Measurements from ENCODE around the gene CD3D. TPM values are rescaled to one million over a fixed set of nuclear protein-coding genes. Genes with fewer than 3 reads are reported as not detected.
A peak's percentile ranks its signal among the peaks of the same experiment; 100 is the strongest.

Gene CD3D
- total RNA-seq, 1 experiment from 2014 or later = 0.33 TPM

DNA sequence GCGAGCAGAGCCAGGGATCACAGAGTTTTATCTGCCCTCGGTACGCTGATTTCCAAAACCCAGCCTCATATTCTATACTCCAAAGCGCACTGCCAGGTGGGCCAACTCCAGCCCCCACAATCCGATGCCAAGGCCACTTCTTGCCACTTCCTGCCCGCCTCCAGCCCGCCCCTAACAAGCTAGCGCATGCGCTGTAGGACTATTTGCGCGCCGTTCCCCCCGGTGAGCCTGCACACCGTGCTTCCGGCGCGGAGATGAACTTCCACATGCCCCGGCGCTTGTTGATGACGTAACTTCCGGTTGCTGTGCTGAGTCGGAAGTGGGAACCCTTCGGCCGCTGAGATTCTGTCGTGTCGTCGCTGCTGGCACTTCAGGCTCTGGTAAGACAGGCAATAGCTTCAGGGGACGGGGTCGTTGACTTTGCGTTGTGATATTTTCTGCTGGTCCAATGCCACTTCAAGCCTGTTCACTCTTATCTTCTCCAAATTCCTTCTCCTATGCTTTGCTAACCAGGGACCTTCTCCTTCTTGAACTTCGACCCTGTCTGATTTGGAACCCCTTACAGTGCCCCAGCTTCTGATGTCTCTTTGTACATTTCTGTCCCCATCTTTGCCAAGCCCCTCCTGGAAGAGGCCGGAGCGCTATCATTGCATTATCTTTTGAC, 16.9 kb upstream of the CD3D start, which contains the start of gene UBE4A (continued):
- no peak for TF ChIP-seq SOX15 (CRISPR knock-in tag; IDR thresholded peaks at IDR 0.05)
- TF ChIP-seq, protein P1, sequence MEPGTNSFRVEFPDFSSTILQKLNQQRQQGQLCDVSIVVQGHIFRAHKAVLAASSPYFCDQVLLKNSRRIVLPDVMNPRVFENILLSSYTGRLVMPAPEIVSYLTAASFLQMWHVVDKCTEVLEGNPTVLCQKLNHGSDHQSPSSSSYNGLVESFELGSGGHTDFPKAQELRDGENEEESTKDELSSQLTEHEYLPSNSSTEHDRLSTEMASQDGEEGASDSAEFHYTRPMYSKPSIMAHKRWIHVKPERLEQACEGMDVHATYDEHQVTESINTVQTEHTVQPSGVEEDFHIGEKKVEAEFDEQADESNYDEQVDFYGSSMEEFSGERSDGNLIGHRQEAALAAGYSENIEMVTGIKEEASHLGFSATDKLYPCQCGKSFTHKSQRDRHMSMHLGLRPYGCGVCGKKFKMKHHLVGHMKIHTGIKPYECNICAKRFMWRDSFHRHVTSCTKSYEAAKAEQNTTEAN (CRISPR knock-in tag; IDR thresholded peaks at IDR 0.05) = no peak
- TF ChIP-seq, protein P2, sequence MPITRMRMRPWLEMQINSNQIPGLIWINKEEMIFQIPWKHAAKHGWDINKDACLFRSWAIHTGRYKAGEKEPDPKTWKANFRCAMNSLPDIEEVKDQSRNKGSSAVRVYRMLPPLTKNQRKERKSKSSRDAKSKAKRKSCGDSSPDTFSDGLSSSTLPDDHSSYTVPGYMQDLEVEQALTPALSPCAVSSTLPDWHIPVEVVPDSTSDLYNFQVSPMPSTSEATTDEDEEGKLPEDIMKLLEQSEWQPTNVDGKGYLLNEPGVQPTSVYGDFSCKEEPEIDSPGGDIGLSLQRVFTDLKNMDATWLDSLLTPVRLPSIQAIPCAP (CRISPR knock-in tag; IDR thresholded peaks at IDR 0.05) = no peak
- TF ChIP-seq, protein P3, sequence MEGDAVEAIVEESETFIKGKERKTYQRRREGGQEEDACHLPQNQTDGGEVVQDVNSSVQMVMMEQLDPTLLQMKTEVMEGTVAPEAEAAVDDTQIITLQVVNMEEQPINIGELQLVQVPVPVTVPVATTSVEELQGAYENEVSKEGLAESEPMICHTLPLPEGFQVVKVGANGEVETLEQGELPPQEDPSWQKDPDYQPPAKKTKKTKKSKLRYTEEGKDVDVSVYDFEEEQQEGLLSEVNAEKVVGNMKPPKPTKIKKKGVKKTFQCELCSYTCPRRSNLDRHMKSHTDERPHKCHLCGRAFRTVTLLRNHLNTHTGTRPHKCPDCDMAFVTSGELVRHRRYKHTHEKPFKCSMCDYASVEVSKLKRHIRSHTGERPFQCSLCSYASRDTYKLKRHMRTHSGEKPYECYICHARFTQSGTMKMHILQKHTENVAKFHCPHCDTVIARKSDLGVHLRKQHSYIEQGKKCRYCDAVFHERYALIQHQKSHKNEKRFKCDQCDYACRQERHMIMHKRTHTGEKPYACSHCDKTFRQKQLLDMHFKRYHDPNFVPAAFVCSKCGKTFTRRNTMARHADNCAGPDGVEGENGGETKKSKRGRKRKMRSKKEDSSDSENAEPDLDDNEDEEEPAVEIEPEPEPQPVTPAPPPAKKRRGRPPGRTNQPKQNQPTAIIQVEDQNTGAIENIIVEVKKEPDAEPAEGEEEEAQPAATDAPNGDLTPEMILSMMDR (IDR thresholded peaks at IDR 0.05) = no peak
- peak; percentile 71; the same call in 1 of the 2 replicates for TF ChIP-seq ETV6 (CRISPR knock-in tag; IDR thresholded peaks at IDR 0.05)
- TF ChIP-seq, protein P4, sequence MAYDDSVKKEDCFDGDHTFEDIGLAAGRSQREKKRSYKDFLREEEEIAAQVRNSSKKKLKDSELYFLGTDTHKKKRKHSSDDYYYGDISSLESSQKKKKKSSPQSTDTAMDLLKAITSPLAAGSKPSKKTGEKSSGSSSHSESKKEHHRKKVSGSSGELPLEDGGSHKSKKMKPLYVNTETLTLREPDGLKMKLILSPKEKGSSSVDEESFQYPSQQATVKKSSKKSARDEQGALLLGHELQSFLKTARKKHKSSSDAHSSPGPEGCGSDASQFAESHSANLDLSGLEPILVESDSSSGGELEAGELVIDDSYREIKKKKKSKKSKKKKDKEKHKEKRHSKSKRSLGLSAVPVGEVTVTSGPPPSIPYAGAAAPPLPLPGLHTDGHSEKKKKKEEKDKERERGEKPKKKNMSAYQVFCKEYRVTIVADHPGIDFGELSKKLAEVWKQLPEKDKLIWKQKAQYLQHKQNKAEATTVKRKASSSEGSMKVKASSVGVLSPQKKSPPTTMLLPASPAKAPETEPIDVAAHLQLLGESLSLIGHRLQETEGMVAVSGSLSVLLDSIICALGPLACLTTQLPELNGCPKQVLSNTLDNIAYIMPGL (CRISPR knock-in tag; IDR thresholded peaks at IDR 0.05) = 0 out of 2 replicates have a peak, but pooled peaks have one; percentile 1
- TF ChIP-seq, protein P5, sequence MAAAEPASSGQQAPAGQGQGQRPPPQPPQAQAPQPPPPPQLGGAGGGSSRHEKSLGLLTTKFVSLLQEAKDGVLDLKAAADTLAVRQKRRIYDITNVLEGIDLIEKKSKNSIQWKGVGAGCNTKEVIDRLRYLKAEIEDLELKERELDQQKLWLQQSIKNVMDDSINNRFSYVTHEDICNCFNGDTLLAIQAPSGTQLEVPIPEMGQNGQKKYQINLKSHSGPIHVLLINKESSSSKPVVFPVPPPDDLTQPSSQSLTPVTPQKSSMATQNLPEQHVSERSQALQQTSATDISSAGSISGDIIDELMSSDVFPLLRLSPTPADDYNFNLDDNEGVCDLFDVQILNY (CRISPR knock-in tag; IDR thresholded peaks at IDR 0.05) = 0 out of 2 replicates have a peak, but pooled peaks have one; percentile 55
- no peak for TF ChIP-seq IRF2 (CRISPR knock-in tag; IDR thresholded peaks at IDR 0.05; ENCODE audit: borderline replicate concordance, low read depth)
- no peak for TF ChIP-seq ZNF219 (CRISPR knock-in tag; IDR thresholded peaks at IDR 0.05; ENCODE audit: borderline replicate concordance)
- TF ChIP-seq, protein P6, sequence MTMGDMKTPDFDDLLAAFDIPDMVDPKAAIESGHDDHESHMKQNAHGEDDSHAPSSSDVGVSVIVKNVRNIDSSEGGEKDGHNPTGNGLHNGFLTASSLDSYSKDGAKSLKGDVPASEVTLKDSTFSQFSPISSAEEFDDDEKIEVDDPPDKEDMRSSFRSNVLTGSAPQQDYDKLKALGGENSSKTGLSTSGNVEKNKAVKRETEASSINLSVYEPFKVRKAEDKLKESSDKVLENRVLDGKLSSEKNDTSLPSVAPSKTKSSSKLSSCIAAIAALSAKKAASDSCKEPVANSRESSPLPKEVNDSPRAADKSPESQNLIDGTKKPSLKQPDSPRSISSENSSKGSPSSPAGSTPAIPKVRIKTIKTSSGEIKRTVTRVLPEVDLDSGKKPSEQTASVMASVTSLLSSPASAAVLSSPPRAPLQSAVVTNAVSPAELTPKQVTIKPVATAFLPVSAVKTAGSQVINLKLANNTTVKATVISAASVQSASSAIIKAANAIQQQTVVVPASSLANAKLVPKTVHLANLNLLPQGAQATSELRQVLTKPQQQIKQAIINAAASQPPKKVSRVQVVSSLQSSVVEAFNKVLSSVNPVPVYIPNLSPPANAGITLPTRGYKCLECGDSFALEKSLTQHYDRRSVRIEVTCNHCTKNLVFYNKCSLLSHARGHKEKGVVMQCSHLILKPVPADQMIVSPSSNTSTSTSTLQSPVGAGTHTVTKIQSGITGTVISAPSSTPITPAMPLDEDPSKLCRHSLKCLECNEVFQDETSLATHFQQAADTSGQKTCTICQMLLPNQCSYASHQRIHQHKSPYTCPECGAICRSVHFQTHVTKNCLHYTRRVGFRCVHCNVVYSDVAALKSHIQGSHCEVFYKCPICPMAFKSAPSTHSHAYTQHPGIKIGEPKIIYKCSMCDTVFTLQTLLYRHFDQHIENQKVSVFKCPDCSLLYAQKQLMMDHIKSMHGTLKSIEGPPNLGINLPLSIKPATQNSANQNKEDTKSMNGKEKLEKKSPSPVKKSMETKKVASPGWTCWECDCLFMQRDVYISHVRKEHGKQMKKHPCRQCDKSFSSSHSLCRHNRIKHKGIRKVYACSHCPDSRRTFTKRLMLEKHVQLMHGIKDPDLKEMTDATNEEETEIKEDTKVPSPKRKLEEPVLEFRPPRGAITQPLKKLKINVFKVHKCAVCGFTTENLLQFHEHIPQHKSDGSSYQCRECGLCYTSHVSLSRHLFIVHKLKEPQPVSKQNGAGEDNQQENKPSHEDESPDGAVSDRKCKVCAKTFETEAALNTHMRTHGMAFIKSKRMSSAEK (CRISPR knock-in tag; IDR thresholded peaks at IDR 0.05; ENCODE audit: borderline replicate concordance) = no peak
- TF ChIP-seq ZBTB21 (CRISPR knock-in tag; IDR thresholded peaks at IDR 0.05; ENCODE audit: borderline replicate concordance) = no peak
- TF ChIP-seq, protein P7, sequence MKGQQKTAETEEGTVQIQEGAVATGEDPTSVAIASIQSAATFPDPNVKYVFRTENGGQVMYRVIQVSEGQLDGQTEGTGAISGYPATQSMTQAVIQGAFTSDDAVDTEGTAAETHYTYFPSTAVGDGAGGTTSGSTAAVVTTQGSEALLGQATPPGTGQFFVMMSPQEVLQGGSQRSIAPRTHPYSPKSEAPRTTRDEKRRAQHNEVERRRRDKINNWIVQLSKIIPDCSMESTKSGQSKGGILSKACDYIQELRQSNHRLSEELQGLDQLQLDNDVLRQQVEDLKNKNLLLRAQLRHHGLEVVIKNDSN (CRISPR knock-in tag; IDR thresholded peaks at IDR 0.05) = no peak
- TF ChIP-seq, protein P8, sequence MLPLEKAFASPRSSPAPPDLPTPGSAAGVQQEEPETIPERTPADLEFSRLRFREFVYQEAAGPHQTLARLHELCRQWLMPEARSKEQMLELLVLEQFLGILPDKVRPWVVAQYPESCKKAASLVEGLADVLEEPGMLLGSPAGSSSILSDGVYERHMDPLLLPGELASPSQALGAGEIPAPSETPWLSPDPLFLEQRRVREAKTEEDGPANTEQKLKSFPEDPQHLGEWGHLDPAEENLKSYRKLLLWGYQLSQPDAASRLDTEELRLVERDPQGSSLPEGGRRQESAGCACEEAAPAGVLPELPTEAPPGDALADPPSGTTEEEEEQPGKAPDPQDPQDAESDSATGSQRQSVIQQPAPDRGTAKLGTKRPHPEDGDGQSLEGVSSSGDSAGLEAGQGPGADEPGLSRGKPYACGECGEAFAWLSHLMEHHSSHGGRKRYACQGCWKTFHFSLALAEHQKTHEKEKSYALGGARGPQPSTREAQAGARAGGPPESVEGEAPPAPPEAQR (CRISPR knock-in tag; IDR thresholded peaks at IDR 0.05) = no peak
- TF ChIP-seq NFE2L1 (CRISPR knock-in tag; IDR thresholded peaks at IDR 0.05) = no peak
- peak; percentile 87 for TF ChIP-seq GABPB1 (CRISPR knock-in tag; IDR thresholded peaks at IDR 0.05)
- TF ChIP-seq ZNF416 (CRISPR knock-in tag; IDR thresholded peaks at IDR 0.05) = no peak
- no peak for TF ChIP-seq ZNF423 (CRISPR knock-in tag; IDR thresholded peaks at IDR 0.05)
- TF ChIP-seq, protein P9, sequence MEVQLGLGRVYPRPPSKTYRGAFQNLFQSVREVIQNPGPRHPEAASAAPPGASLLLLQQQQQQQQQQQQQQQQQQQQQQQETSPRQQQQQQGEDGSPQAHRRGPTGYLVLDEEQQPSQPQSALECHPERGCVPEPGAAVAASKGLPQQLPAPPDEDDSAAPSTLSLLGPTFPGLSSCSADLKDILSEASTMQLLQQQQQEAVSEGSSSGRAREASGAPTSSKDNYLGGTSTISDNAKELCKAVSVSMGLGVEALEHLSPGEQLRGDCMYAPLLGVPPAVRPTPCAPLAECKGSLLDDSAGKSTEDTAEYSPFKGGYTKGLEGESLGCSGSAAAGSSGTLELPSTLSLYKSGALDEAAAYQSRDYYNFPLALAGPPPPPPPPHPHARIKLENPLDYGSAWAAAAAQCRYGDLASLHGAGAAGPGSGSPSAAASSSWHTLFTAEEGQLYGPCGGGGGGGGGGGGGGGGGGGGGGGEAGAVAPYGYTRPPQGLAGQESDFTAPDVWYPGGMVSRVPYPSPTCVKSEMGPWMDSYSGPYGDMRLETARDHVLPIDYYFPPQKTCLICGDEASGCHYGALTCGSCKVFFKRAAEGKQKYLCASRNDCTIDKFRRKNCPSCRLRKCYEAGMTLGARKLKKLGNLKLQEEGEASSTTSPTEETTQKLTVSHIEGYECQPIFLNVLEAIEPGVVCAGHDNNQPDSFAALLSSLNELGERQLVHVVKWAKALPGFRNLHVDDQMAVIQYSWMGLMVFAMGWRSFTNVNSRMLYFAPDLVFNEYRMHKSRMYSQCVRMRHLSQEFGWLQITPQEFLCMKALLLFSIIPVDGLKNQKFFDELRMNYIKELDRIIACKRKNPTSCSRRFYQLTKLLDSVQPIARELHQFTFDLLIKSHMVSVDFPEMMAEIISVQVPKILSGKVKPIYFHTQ (CRISPR knock-in tag; IDR thresholded peaks at IDR 0.05) = no peak
- TF ChIP-seq, protein P10, sequence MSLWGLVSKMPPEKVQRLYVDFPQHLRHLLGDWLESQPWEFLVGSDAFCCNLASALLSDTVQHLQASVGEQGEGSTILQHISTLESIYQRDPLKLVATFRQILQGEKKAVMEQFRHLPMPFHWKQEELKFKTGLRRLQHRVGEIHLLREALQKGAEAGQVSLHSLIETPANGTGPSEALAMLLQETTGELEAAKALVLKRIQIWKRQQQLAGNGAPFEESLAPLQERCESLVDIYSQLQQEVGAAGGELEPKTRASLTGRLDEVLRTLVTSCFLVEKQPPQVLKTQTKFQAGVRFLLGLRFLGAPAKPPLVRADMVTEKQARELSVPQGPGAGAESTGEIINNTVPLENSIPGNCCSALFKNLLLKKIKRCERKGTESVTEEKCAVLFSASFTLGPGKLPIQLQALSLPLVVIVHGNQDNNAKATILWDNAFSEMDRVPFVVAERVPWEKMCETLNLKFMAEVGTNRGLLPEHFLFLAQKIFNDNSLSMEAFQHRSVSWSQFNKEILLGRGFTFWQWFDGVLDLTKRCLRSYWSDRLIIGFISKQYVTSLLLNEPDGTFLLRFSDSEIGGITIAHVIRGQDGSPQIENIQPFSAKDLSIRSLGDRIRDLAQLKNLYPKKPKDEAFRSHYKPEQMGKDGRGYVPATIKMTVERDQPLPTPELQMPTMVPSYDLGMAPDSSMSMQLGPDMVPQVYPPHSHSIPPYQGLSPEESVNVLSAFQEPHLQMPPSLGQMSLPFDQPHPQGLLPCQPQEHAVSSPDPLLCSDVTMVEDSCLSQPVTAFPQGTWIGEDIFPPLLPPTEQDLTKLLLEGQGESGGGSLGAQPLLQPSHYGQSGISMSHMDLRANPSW (CRISPR knock-in tag; conservative IDR thresholded peaks at IDR 0.05; ENCODE audit: low read depth) = no peak
